Measurements from ENCODE around the gene FRMD3.

The FRMD3 gene

GRCh38 chr9:83431101-83432060, 106.8 kb downstream of the FRMD3 start:
- Histone ChIP-seq H3K9ac (ENCODE audit: low read depth in 1 of 2, low read length in 2 of 2) (no peak overlapping the region), H3K27ac (ENCODE audit: low read depth in 2 of 2, low read length in 2 of 2) (peak overlapping the region; percentile 14 to 52), H3K4me3 (ENCODE audit: low read length in 2 of 2) (peak overlapping the region in 1 of 2 donors; percentile 2), H3K36me3 (ENCODE audit: control insufficient read depth in 2 of 2, insufficient read depth in 2 of 2, low read length in 2 of 2) (no peaks in the 10 kb centered on the region), H3K9me3 (ENCODE audit: control insufficient read depth in 2 of 2, low read length in 2 of 2) (no peaks in the 10 kb centered on the region), H3K4me1 (ENCODE audit: control insufficient read depth in 2 of 2, insufficient read depth in 2 of 2, low read length in 2 of 2) (peaks cover 16 to 48% of the 10 kb centered on the region in 2 donors), H3K27me3 (ENCODE audit: control insufficient read depth in 2 of 2, insufficient read depth in 2 of 2, low read length in 2 of 2) (no peaks in the 10 kb centered on the region)

- Histone ChIP-seq H3K9me3 (ENCODE audit: control insufficient read depth in 2 of 2, low read length in 2 of 2) (no peaks in the 10 kb centered on the region), H3K9ac (ENCODE audit: low read depth in 1 of 2, low read length in 2 of 2) (no peak overlapping the region), H3K36me3 (ENCODE audit: control insufficient read depth in 2 of 2, insufficient read depth in 2 of 2, low read length in 2 of 2) (no peaks in the 10 kb centered on the region), H3K27ac (ENCODE audit: low read depth in 2 of 2, low read length in 2 of 2) (no peak overlapping the region), H3K4me3 (ENCODE audit: low read length in 2 of 2) (no peak overlapping the region), H3K27me3 (ENCODE audit: control insufficient read depth in 2 of 2, insufficient read depth in 2 of 2, low read length in 2 of 2) (no peaks in the 10 kb centered on the region), H3K4me1 (ENCODE audit: control insufficient read depth in 2 of 2, insufficient read depth in 2 of 2, low read length in 2 of 2) (peaks cover 16 to 45% of the 10 kb centered on the region in 2 donors)
These were observed 107.5 kb downstream of the FRMD3 start for GRCh38 chr9:83430681-83431080.

- no peak overlapping the region for H3K9ac ChIP-seq (ENCODE audit: low read depth in 1 of 2, low read length in 2 of 2)
- H3K9me3 ChIP-seq (ENCODE audit: control insufficient read depth in 2 of 2, low read length in 2 of 2): no peaks in the 10 kb centered on the region
- H3K36me3 ChIP-seq (ENCODE audit: control insufficient read depth in 2 of 2, insufficient read depth in 2 of 2, low read length in 2 of 2): no peaks in the 10 kb centered on the region
- H3K27ac ChIP-seq (ENCODE audit: low read depth in 2 of 2, low read length in 2 of 2): no peak overlapping the region
- H3K4me1 ChIP-seq (ENCODE audit: control insufficient read depth in 2 of 2, insufficient read depth in 2 of 2, low read length in 2 of 2): peaks cover 14 to 40% of the 10 kb centered on the region in 2 donors
- no peak overlapping the region for H3K4me3 ChIP-seq (ENCODE audit: low read length in 2 of 2)
- H3K27me3 ChIP-seq (ENCODE audit: control insufficient read depth in 2 of 2, insufficient read depth in 2 of 2, low read length in 2 of 2): no peaks in the 10 kb centered on the region
These were observed 109.0 kb downstream of the FRMD3 start for GRCh38 chr9:83429229-83429628.

- Histone ChIP-seq H3K27ac (ENCODE audit: low read depth in 2 of 2, low read length in 2 of 2) (no peak overlapping the region), H3K4me1 (ENCODE audit: control insufficient read depth in 2 of 2, insufficient read depth in 2 of 2, low read length in 2 of 2) (peaks cover 0 to 13% of the 10 kb centered on the region in 2 donors), H3K27me3 (ENCODE audit: control insufficient read depth in 2 of 2, insufficient read depth in 2 of 2, low read length in 2 of 2) (no peaks in the 10 kb centered on the region), H3K9me3 (ENCODE audit: control insufficient read depth in 2 of 2, low read length in 2 of 2) (no peaks in the 10 kb centered on the region), H3K4me3 (ENCODE audit: low read length in 2 of 2) (no peak overlapping the region), H3K36me3 (ENCODE audit: control insufficient read depth in 2 of 2, insufficient read depth in 2 of 2, low read length in 2 of 2) (no peaks in the 10 kb centered on the region), H3K9ac (ENCODE audit: low read depth in 1 of 2, low read length in 2 of 2) (no peak overlapping the region)
These were observed 113.0 kb downstream of the FRMD3 start for GRCh38 chr9:83425240-83425639.

GRCh38 chr9:83424831-83425230, 113.4 kb downstream of the FRMD3 start:
- Histone ChIP-seq H3K27me3 (ENCODE audit: control insufficient read depth in 2 of 2, insufficient read depth in 2 of 2, low read length in 2 of 2) (no peaks in the 10 kb centered on the region), H3K36me3 (ENCODE audit: control insufficient read depth in 2 of 2, insufficient read depth in 2 of 2, low read length in 2 of 2) (no peaks in the 10 kb centered on the region), H3K9me3 (ENCODE audit: control insufficient read depth in 2 of 2, low read length in 2 of 2) (no peaks in the 10 kb centered on the region), H3K9ac (ENCODE audit: low read depth in 1 of 2, low read length in 2 of 2) (no peak overlapping the region), H3K4me1 (ENCODE audit: control insufficient read depth in 2 of 2, insufficient read depth in 2 of 2, low read length in 2 of 2) (peaks cover 0 to 13% of the 10 kb centered on the region in 2 donors), H3K4me3 (ENCODE audit: low read length in 2 of 2) (no peak overlapping the region), H3K27ac (ENCODE audit: low read depth in 2 of 2, low read length in 2 of 2) (no peak overlapping the region)

- H3K9ac ChIP-seq (ENCODE audit: low read depth in 1 of 2, low read length in 2 of 2): no peak overlapping the region
- H3K27ac ChIP-seq (ENCODE audit: low read depth in 2 of 2, low read length in 2 of 2): no peak overlapping the region
- H3K27me3 ChIP-seq (ENCODE audit: control insufficient read depth in 2 of 2, insufficient read depth in 2 of 2, low read length in 2 of 2): no peaks in the 10 kb centered on the region
- no peaks in the 10 kb centered on the region for H3K36me3 ChIP-seq (ENCODE audit: control insufficient read depth in 2 of 2, insufficient read depth in 2 of 2, low read length in 2 of 2)
- H3K9me3 ChIP-seq (ENCODE audit: control insufficient read depth in 2 of 2, low read length in 2 of 2): no peaks in the 10 kb centered on the region
- peaks cover 0 to 13% of the 10 kb centered on the region in 2 donors for H3K4me1 ChIP-seq (ENCODE audit: control insufficient read depth in 2 of 2, insufficient read depth in 2 of 2, low read length in 2 of 2)
- H3K4me3 ChIP-seq (ENCODE audit: low read length in 2 of 2): no peak overlapping the region
These were observed 114.1 kb downstream of the FRMD3 start for GRCh38 chr9:83423815-83424707.

GRCh38 chr9:83422527-83422926, 115.7 kb downstream of the FRMD3 start:
- Histone ChIP-seq H3K27ac (ENCODE audit: low read depth in 2 of 2, low read length in 2 of 2) (no peak overlapping the region), H3K9ac (ENCODE audit: low read depth in 1 of 2, low read length in 2 of 2) (no peak overlapping the region), H3K4me3 (ENCODE audit: low read length in 2 of 2) (no peak overlapping the region), H3K36me3 (ENCODE audit: control insufficient read depth in 2 of 2, insufficient read depth in 2 of 2, low read length in 2 of 2) (no peaks in the 10 kb centered on the region), H3K4me1 (ENCODE audit: control insufficient read depth in 2 of 2, insufficient read depth in 2 of 2, low read length in 2 of 2) (peaks cover 0 to 13% of the 10 kb centered on the region in 2 donors), H3K27me3 (ENCODE audit: control insufficient read depth in 2 of 2, insufficient read depth in 2 of 2, low read length in 2 of 2) (no peaks in the 10 kb centered on the region), H3K9me3 (ENCODE audit: control insufficient read depth in 2 of 2, low read length in 2 of 2) (no peaks in the 10 kb centered on the region)

- no peak overlapping the region for H3K9ac ChIP-seq (ENCODE audit: low read depth in 1 of 2, low read length in 2 of 2)
- no peaks in the 10 kb centered on the region for H3K9me3 ChIP-seq (ENCODE audit: control insufficient read depth in 2 of 2, low read length in 2 of 2)
- no peaks in the 10 kb centered on the region for H3K27me3 ChIP-seq (ENCODE audit: control insufficient read depth in 2 of 2, insufficient read depth in 2 of 2, low read length in 2 of 2)
- no peak overlapping the region for H3K4me3 ChIP-seq (ENCODE audit: low read length in 2 of 2)
- no peak overlapping the region for H3K27ac ChIP-seq (ENCODE audit: low read depth in 2 of 2, low read length in 2 of 2)
- peaks cover 0 to 13% of the 10 kb centered on the region in 2 donors for H3K4me1 ChIP-seq (ENCODE audit: control insufficient read depth in 2 of 2, insufficient read depth in 2 of 2, low read length in 2 of 2)
- no peaks in the 10 kb centered on the region for H3K36me3 ChIP-seq (ENCODE audit: control insufficient read depth in 2 of 2, insufficient read depth in 2 of 2, low read length in 2 of 2)
These were observed 117.7 kb downstream of the FRMD3 start for GRCh38 chr9:83420486-83420885.

- H3K9ac ChIP-seq (ENCODE audit: low read depth in 1 of 2, low read length in 2 of 2): no peak overlapping the region
These were observed 118.2 kb downstream of the FRMD3 start for GRCh38 chr9:83419961-83420360.

GRCh38 chr9:83418283-83418682, 119.9 kb downstream of the FRMD3 start:
- Histone ChIP-seq H3K27me3 (ENCODE audit: control insufficient read depth in 2 of 2, insufficient read depth in 2 of 2, low read length in 2 of 2) (no peaks in the 10 kb centered on the region), H3K4me1 (ENCODE audit: control insufficient read depth in 2 of 2, insufficient read depth in 2 of 2, low read length in 2 of 2) (no peaks in the 10 kb centered on the region), H3K9ac (ENCODE audit: low read depth in 1 of 2, low read length in 2 of 2) (no peak overlapping the region), H3K9me3 (ENCODE audit: control insufficient read depth in 2 of 2, low read length in 2 of 2) (no peaks in the 10 kb centered on the region), H3K4me3 (ENCODE audit: low read length in 2 of 2) (no peak overlapping the region), H3K36me3 (ENCODE audit: control insufficient read depth in 2 of 2, insufficient read depth in 2 of 2, low read length in 2 of 2) (no peaks in the 10 kb centered on the region), H3K27ac (ENCODE audit: low read depth in 2 of 2, low read length in 2 of 2) (no peak overlapping the region)

More at GRCh38 chr9:83419961-83420360, 118.2 kb downstream of the FRMD3 start:
- Histone ChIP-seq H3K4me3 (ENCODE audit: low read length in 2 of 2) (no peak overlapping the region), H3K4me1 (ENCODE audit: control insufficient read depth in 2 of 2, insufficient read depth in 2 of 2, low read length in 2 of 2) (peaks cover 0 to 9% of the 10 kb centered on the region in 2 donors), H3K27me3 (ENCODE audit: control insufficient read depth in 2 of 2, insufficient read depth in 2 of 2, low read length in 2 of 2) (no peaks in the 10 kb centered on the region), H3K27ac (ENCODE audit: low read depth in 2 of 2, low read length in 2 of 2) (no peak overlapping the region), H3K9me3 (ENCODE audit: control insufficient read depth in 2 of 2, low read length in 2 of 2) (no peaks in the 10 kb centered on the region), H3K36me3 (ENCODE audit: control insufficient read depth in 2 of 2, insufficient read depth in 2 of 2, low read length in 2 of 2) (no peaks in the 10 kb centered on the region)

All from mucosa of rectum (tissue), 2 donors.